HEK293 (cell line): Measurements from ENCODE around the gene FSCN2.

Experiments used
- CTCF ChIA-PET: fragments of 350-600 bp; formaldehyde crosslinking; extraction: SDS; loops from one replicate; lab custom pipeline; 2021; ENCODE audit warnings: antibody characterized with exemption; lab: Yijun Ruan, JAX
- POLR2A ChIA-PET: fragments of 300-600 bp; formaldehyde crosslinking; extraction: SDS; loops from one replicate; lab custom pipeline; 2020; ENCODE audit warnings: antibody characterized with exemption, inconsistent platforms; lab: Yijun Ruan, JAX
- H3K27ac ChIP-seq: fragments of 200-500 bp; sonication (Bioruptor generic); 2 replicates; pipeline ENCODE4 v1.5.1; 2014; ENCODE audit warnings: low read depth, low read length, control low read depth, inconsistent platforms; ENCODE audit errors: extremely low read depth
- H3K36me3 ChIP-seq, 2 experiments: fragments of 200-500 bp in 1 of 2; sonication (Bioruptor generic) in 1 of 2; 1 replicate in 1 of 2; 2 replicates in 1 of 2; pipeline ENCODE4 v1.5.1; 2014 to 2017; ENCODE audit warnings: inconsistent platforms in 2 of 2, low read length in 2 of 2; ENCODE audit not compliant: control insufficient read depth in 2 of 2, insufficient read depth in 1 of 2
- H3K4me1 ChIP-seq: fragments of 200-500 bp; sonication (Bioruptor generic); 2 replicates; pipeline ENCODE4 v1.5.1; 2014; ENCODE audit warnings: mild to moderate bottlenecking, low read length, inconsistent platforms; ENCODE audit not compliant: control insufficient read depth, insufficient read depth
- H3K4me3 ChIP-seq: 2 replicates; pipeline ENCODE4 v1.5.1; 2011; ENCODE audit warnings: low read depth, mild to moderate bottlenecking, control low read depth, low read length, moderate library complexity
- H3K9me3 ChIP-seq: fragments of 200-500 bp; sonication (Bioruptor generic); 2 replicates; pipeline ENCODE4 v1.5.1; 2014; ENCODE audit warnings: low read depth, low read length, inconsistent platforms; ENCODE audit not compliant: control insufficient read depth, insufficient read depth
- EGR2 ChIP-seq: fragments of 450-650 bp; formaldehyde crosslinking; IDR thresholded peaks from 2 replicates; pipeline ENCODE4 v1.5.1; 2016; ENCODE audit warnings: low read depth, missing biosample characterization, missing genetic modification characterization
- GLIS1 ChIP-seq: fragments of 450-650 bp; formaldehyde crosslinking; IDR thresholded peaks from 2 replicates; pipeline ENCODE4 v1.5.1; 2016; ENCODE audit warnings: missing biosample characterization, missing genetic modification characterization
- GLIS2 ChIP-seq: fragments of 450-650 bp; formaldehyde crosslinking; IDR thresholded peaks from 2 replicates; pipeline ENCODE4 v1.5.1; 2016; ENCODE audit warnings: missing biosample characterization, missing genetic modification characterization
- PRDM6 ChIP-seq: fragments of 450-650 bp; formaldehyde crosslinking; IDR thresholded peaks from 2 replicates; pipeline ENCODE4 v1.5.1; 2017; ENCODE audit warnings: missing biosample characterization, missing genetic modification characterization
- SP2 ChIP-seq: fragments of 450-650 bp; formaldehyde crosslinking; IDR thresholded peaks from 2 replicates; pipeline ENCODE4 v1.5.1; 2016; ENCODE audit warnings: missing biosample characterization, missing genetic modification characterization
- ZBTB10 ChIP-seq: fragments of 450-650 bp; formaldehyde crosslinking; IDR thresholded peaks from 2 replicates; pipeline ENCODE4 v1.5.1; 2016; ENCODE audit warnings: missing biosample characterization, missing genetic modification characterization
- ZBTB26 ChIP-seq: fragments of 450-650 bp; formaldehyde crosslinking; optimal IDR thresholded peaks from 2 replicates; pipeline ENCODE3; 2016; ENCODE audit warnings: missing biosample characterization, mild to moderate bottlenecking, missing genetic modification characterization
- ZBTB44 ChIP-seq: fragments of 450-650 bp; IDR thresholded peaks from 2 replicates; pipeline ENCODE4 v1.5.1; 2018; ENCODE audit warnings: missing biosample characterization, mild to moderate bottlenecking, missing genetic modification characterization
- ZEB2 ChIP-seq: fragments of 450-650 bp; formaldehyde crosslinking; IDR thresholded peaks from 2 replicates; pipeline ENCODE4 v1.5.1; 2016; ENCODE audit warnings: missing biosample characterization, missing genetic modification characterization
- ZFP3 ChIP-seq: fragments of 450-650 bp; formaldehyde crosslinking; IDR thresholded peaks from 2 replicates; pipeline ENCODE4 v1.5.1; 2016; ENCODE audit warnings: low read depth, missing biosample characterization, missing genetic modification characterization
- ZNF223 ChIP-seq: fragments of 450-650 bp; formaldehyde crosslinking; IDR thresholded peaks from 2 replicates; pipeline ENCODE4 v1.5.1; 2016; ENCODE audit warnings: missing biosample characterization, missing genetic modification characterization
- ZNF280C ChIP-seq: fragments of 450-650 bp; formaldehyde crosslinking; IDR thresholded peaks from 2 replicates; pipeline ENCODE4 v1.5.1; 2016; ENCODE audit warnings: missing biosample characterization, missing genetic modification characterization
- ZNF341 ChIP-seq: fragments of 450-650 bp; formaldehyde crosslinking; IDR thresholded peaks from 2 replicates; pipeline ENCODE4; 2016; ENCODE audit warnings: low read depth, missing biosample characterization, missing genetic modification characterization
- ZNF398 ChIP-seq: fragments of 450-650 bp; formaldehyde crosslinking; IDR thresholded peaks from 2 replicates; pipeline ENCODE4 v1.5.1; 2017; ENCODE audit warnings: missing biosample characterization, missing genetic modification characterization
- ZNF433 ChIP-seq: fragments of 450-650 bp; formaldehyde crosslinking; IDR thresholded peaks from 2 replicates; pipeline ENCODE4 v1.5.1; 2016; ENCODE audit warnings: missing biosample characterization, missing genetic modification characterization, low read depth
- ZNF549 ChIP-seq: fragments of 450-650 bp; IDR thresholded peaks from 2 replicates; pipeline ENCODE4 v1.5.1; 2018; ENCODE audit warnings: missing biosample characterization, missing genetic modification characterization, mild to moderate bottlenecking, inconsistent platforms, moderate library complexity
- ZNF626 ChIP-seq: fragments of 450-650 bp; sonication (Bioruptor Pico); formaldehyde crosslinking; IDR thresholded peaks from 2 replicates; pipeline ENCODE4 v1.5.1; 2018; ENCODE audit warnings: missing biosample characterization, missing genetic modification characterization, inconsistent platforms
- ZNF629 ChIP-seq: fragments of 450-650 bp; formaldehyde crosslinking; IDR thresholded peaks from 2 replicates; pipeline ENCODE4 v1.5.1; 2017; ENCODE audit warnings: missing biosample characterization, missing genetic modification characterization
- ZSCAN5A ChIP-seq: fragments of 450-650 bp; formaldehyde crosslinking; IDR thresholded peaks from 2 replicates; pipeline ENCODE4 v1.5.1; 2016; ENCODE audit warnings: missing biosample characterization, missing genetic modification characterization

The FSCN2 gene

GRCh38 chr17:81514489-81514738, 13.8 kb upstream of the FSCN2 start:
- H3K27ac ChIP-seq = peak overlapping the region; percentile 100
- peak overlapping the region; percentile 72 for H3K4me3 ChIP-seq
- peaks cover 16% of the 10 kb centered on the region for H3K4me1 ChIP-seq
- H3K9me3 ChIP-seq = no peaks in the 10 kb centered on the region
- POLR2A ChIA-PET = interaction anchor here (0.6 to 9.9 kb wide), 8 partner anchors 37 to 185 kb away, joined by 3 to 85 read pairs (median 4); partner anchors contain the start of genes ARL16, BAHCC1, CCDC137 and FAAP100
- peak; percentile 51 for TF ChIP-seq GLIS1
- TF ChIP-seq ZNF398 (tag by site-specific recombination) = peak; percentile 35; the same call in 1 of the 2 replicates
- no peak; the same call in 1 of the 2 replicates for TF ChIP-seq GLIS2 (tag by site-specific recombination)
- 0 out of 2 replicates have a peak, but pooled peaks have one; percentile 10 for TF ChIP-seq ZNF629 (tag by site-specific recombination)
- 0 out of 2 replicates have a peak, but pooled peaks have one; percentile 22 for TF ChIP-seq ZNF223
- peaks cover 9 to 29% of the 10 kb centered on the region in 2 experiments for H3K36me3 ChIP-seq
- CTCF ChIA-PET = no interaction called here

- peak overlapping the region; percentile 100 for H3K27ac ChIP-seq
- H3K9me3 ChIP-seq = no peaks in the 10 kb centered on the region
- ChIA-PET CTCF (interaction anchor here (0.6 to 1.2 kb wide), 2 partner anchors 86 to 381 kb away, joined by 3 to 4 read pairs; no protein-coding TSS in a partner anchor), POLR2A (interaction anchor here (0.6 to 9.9 kb wide), 10 partner anchors 9 to 1139 kb away, joined by 3 to 85 read pairs (median 4); partner anchors contain the start of genes ARL16, BAHCC1, FAAP100 and HGS)
- peaks cover 14% of the 10 kb centered on the region for H3K4me1 ChIP-seq
- peaks cover 4 to 24% of the 10 kb centered on the region in 2 experiments; a peak in 2 of 3 replicates for H3K36me3 ChIP-seq
- peak overlapping the region; percentile 72 for H3K4me3 ChIP-seq
- TF ChIP-seq ZEB2 (tag by site-specific recombination) (peak; percentile 66), ZBTB44 (tag by site-specific recombination) (0 out of 2 replicates have a peak, but pooled peaks have one; percentile 6), ZBTB10 (tag by site-specific recombination) (peak; percentile 75), PRDM6 (no peak), ZNF626 (tag by site-specific recombination) (no peak), ZNF223 (no peak), GLIS2 (tag by site-specific recombination) (peak; percentile 85), ZSCAN5A (tag by site-specific recombination) (no peak), SP2 (tag by site-specific recombination) (peak; percentile 68), ZNF433 (tag by site-specific recombination) (no peak), ZFP3 (tag by site-specific recombination) (no peak), ZNF549 (tag by site-specific recombination) (no peak), ZNF341 (tag by site-specific recombination) (peak; percentile 45; the same call in 1 of the 2 replicates), EGR2 (tag by site-specific recombination) (no peak), ZBTB26 (peak; percentile 63), ZNF280C (tag by site-specific recombination) (no peak)
Measured at GRCh38 chr17:81514739-81515529, 13.2 kb upstream of the FSCN2 start.
